ENCODE measurements around the gene EBNA1BP2.

Gene EBNA1BP2

GRCh38 chr1:43137445-43138052, 34.5 kb downstream of the EBNA1BP2 start:
- no peak for DNase-seq (ENCODE audit: extremely low read depth, low read depth)
- TF ChIP-seq CTCF (IDR thresholded peaks at IDR 0.05; ENCODE audit: low read depth, low read length): no peak

GRCh38 chr1:43135857-43136781, 36.0 kb downstream of the EBNA1BP2 start:
- TF ChIP-seq CTCF (IDR thresholded peaks at IDR 0.05; ENCODE audit: low read depth, low read length): no peak
- DNase-seq (ENCODE audit: extremely low read depth, low read depth): no peak

- no peak for DNase-seq (ENCODE audit: extremely low read depth, low read depth)
- TF ChIP-seq CTCF (IDR thresholded peaks at IDR 0.05; ENCODE audit: low read depth, low read length): no peak
Observed at GRCh38 chr1:43134640-43135039, 37.5 kb downstream of the EBNA1BP2 start.

GRCh38 chr1:43134068-43134467, 38.0 kb downstream of the EBNA1BP2 start:
- TF ChIP-seq CTCF (IDR thresholded peaks at IDR 0.05; ENCODE audit: low read depth, low read length): no peak
- no peak for DNase-seq (ENCODE audit: extremely low read depth, low read depth)

- no peak for TF ChIP-seq CTCF (IDR thresholded peaks at IDR 0.05; ENCODE audit: low read depth, low read length)
- no peak for DNase-seq (ENCODE audit: extremely low read depth, low read depth)
Observed at GRCh38 chr1:43129426-43129825, 42.7 kb downstream of the EBNA1BP2 start.

- TF ChIP-seq CTCF (IDR thresholded peaks at IDR 0.05; ENCODE audit: low read depth, low read length): no peak
Observed at GRCh38 chr1:43128816-43129215, 43.3 kb downstream of the EBNA1BP2 start.

GRCh38 chr1:43123031-43123430, 49.1 kb downstream of the EBNA1BP2 start:
- TF ChIP-seq CTCF (IDR thresholded peaks at IDR 0.05; ENCODE audit: low read depth, low read length): no peak
- no peak for DNase-seq (ENCODE audit: extremely low read depth, low read depth)

More at GRCh38 chr1:43128816-43129215, 43.3 kb downstream of the EBNA1BP2 start:
- no peak for DNase-seq (ENCODE audit: extremely low read depth, low read depth)
